Measurements from ENCODE around the gene DPP4.

DPP4 gene

GRCh38 chr2:161988589-161988988 is 85.4 kb downstream of the DPP4 start:
- no peaks in the 10 kb centered on the region for H3K4me1 ChIP-seq (ENCODE audit: insufficient read depth, insufficient read length)
- no peaks in the 10 kb centered on the region for H3K27me3 ChIP-seq (ENCODE audit: insufficient read depth, insufficient read length)
- no peak for TF ChIP-seq SUZ12 (IDR thresholded peaks at IDR 0.05; ENCODE audit: extremely low read depth, insufficient read depth, insufficient read length)
- TF ChIP-seq YY1 (IDR thresholded peaks at IDR 0.05; ENCODE audit: insufficient read depth, insufficient read length), result no peak
- no peak for TF ChIP-seq ZNF274 (IDR thresholded peaks at IDR 0.05; ENCODE audit: low read depth, low read length)
- DNase-seq (ENCODE audit: low read depth, low spot score), result no peak
- H3K4me3 ChIP-seq (ENCODE audit: insufficient read length, low read depth), result no peak overlapping the region
- no peaks in the 10 kb centered on the region for H3K9me3 ChIP-seq (ENCODE audit: insufficient read depth, low read length)
- no peak overlapping the region for H3K9ac ChIP-seq (ENCODE audit: insufficient read length, low read depth)
- no peaks in the 10 kb centered on the region for H3K36me3 ChIP-seq (ENCODE audit: insufficient read depth, insufficient read length, low read length)

DNA sequence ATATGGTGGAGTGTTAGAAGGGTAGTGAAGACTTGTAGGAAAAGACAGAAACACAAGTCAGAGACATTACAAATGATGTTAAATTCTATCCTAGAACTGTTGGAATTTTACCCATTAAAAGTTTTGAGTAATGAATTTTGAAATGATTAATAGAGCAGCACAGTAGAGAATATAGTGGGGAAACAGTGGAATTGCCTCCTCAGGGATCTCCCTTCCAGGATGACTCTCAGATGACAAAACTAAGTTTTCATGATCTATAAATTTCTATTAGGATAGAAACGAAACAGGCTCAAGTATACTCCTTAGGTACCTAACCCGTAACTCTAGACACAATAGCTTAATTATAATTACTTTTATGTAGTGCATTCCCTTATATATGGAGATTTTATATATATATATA is 86.7 kb downstream of the DPP4 start:
- DNase-seq (ENCODE audit: low read depth, low spot score), result no peak
- no peak for TF ChIP-seq YY1 (IDR thresholded peaks at IDR 0.05; ENCODE audit: insufficient read depth, insufficient read length)
- TF ChIP-seq SUZ12 (IDR thresholded peaks at IDR 0.05; ENCODE audit: extremely low read depth, insufficient read depth, insufficient read length), result no peak
- no peak for TF ChIP-seq ZNF274 (IDR thresholded peaks at IDR 0.05; ENCODE audit: low read depth, low read length)

GRCh38 chr2:161983866-161984265 is 90.1 kb downstream of the DPP4 start:
- H3K27me3 ChIP-seq (ENCODE audit: insufficient read depth, insufficient read length), result no peaks in the 10 kb centered on the region
- no peak overlapping the region for H3K4me3 ChIP-seq (ENCODE audit: insufficient read length, low read depth)
- H3K9ac ChIP-seq (ENCODE audit: insufficient read length, low read depth), result no peak overlapping the region
- no peaks in the 10 kb centered on the region for H3K9me3 ChIP-seq (ENCODE audit: insufficient read depth, low read length)
- no peaks in the 10 kb centered on the region for H3K4me1 ChIP-seq (ENCODE audit: insufficient read depth, insufficient read length)
- no peaks in the 10 kb centered on the region for H3K36me3 ChIP-seq (ENCODE audit: insufficient read depth, insufficient read length, low read length)
- DNase-seq (ENCODE audit: low read depth, low spot score), result no peak
- TF ChIP-seq ZNF274 (IDR thresholded peaks at IDR 0.05; ENCODE audit: low read depth, low read length) (no peak), SUZ12 (IDR thresholded peaks at IDR 0.05; ENCODE audit: extremely low read depth, insufficient read depth, insufficient read length) (no peak), YY1 (IDR thresholded peaks at IDR 0.05; ENCODE audit: insufficient read depth, insufficient read length) (no peak)

More for the DNA sequence above, 86.7 kb downstream of the DPP4 start:
- Histone ChIP-seq H3K4me3 (ENCODE audit: insufficient read length, low read depth) (no peak overlapping the region), H3K9ac (ENCODE audit: insufficient read length, low read depth) (no peak overlapping the region), H3K9me3 (ENCODE audit: insufficient read depth, low read length) (no peaks in the 10 kb centered on the region), H3K36me3 (ENCODE audit: insufficient read depth, insufficient read length, low read length) (no peaks in the 10 kb centered on the region), H3K4me1 (ENCODE audit: insufficient read depth, insufficient read length) (no peaks in the 10 kb centered on the region), H3K27me3 (ENCODE audit: insufficient read depth, insufficient read length) (no peaks in the 10 kb centered on the region)

GRCh38 chr2:161983331-161983651 is 90.7 kb downstream of the DPP4 start:
- DNase-seq (ENCODE audit: low read depth, low spot score), result no peak
- Histone ChIP-seq H3K27me3 (ENCODE audit: insufficient read depth, insufficient read length) (no peaks in the 10 kb centered on the region), H3K4me1 (ENCODE audit: insufficient read depth, insufficient read length) (no peaks in the 10 kb centered on the region), H3K36me3 (ENCODE audit: insufficient read depth, insufficient read length, low read length) (no peaks in the 10 kb centered on the region), H3K4me3 (ENCODE audit: insufficient read length, low read depth) (no peak overlapping the region), H3K9ac (ENCODE audit: insufficient read length, low read depth) (no peak overlapping the region), H3K9me3 (ENCODE audit: insufficient read depth, low read length) (no peaks in the 10 kb centered on the region)
- no peak for TF ChIP-seq ZNF274 (IDR thresholded peaks at IDR 0.05; ENCODE audit: low read depth, low read length)
- no peak for TF ChIP-seq YY1 (IDR thresholded peaks at IDR 0.05; ENCODE audit: insufficient read depth, insufficient read length)
- no peak for TF ChIP-seq SUZ12 (IDR thresholded peaks at IDR 0.05; ENCODE audit: extremely low read depth, insufficient read depth, insufficient read length)

GRCh38 chr2:161982548-161983330 is 91.3 kb downstream of the DPP4 start:
- H3K9ac ChIP-seq (ENCODE audit: insufficient read length, low read depth), result no peak overlapping the region
- TF ChIP-seq ZNF274 (IDR thresholded peaks at IDR 0.05; ENCODE audit: low read depth, low read length) (no peak), SUZ12 (IDR thresholded peaks at IDR 0.05; ENCODE audit: extremely low read depth, insufficient read depth, insufficient read length) (no peak), YY1 (IDR thresholded peaks at IDR 0.05; ENCODE audit: insufficient read depth, insufficient read length) (no peak)
- no peak overlapping the region for H3K4me3 ChIP-seq (ENCODE audit: insufficient read length, low read depth)
- no peaks in the 10 kb centered on the region for H3K36me3 ChIP-seq (ENCODE audit: insufficient read depth, insufficient read length, low read length)
- H3K9me3 ChIP-seq (ENCODE audit: insufficient read depth, low read length), result no peaks in the 10 kb centered on the region
- H3K4me1 ChIP-seq (ENCODE audit: insufficient read depth, insufficient read length), result no peaks in the 10 kb centered on the region
- DNase-seq (ENCODE audit: low read depth, low spot score), result no peak
- no peaks in the 10 kb centered on the region for H3K27me3 ChIP-seq (ENCODE audit: insufficient read depth, insufficient read length)

GRCh38 chr2:161981679-161982250 is 92.2 kb downstream of the DPP4 start:
- no peaks in the 10 kb centered on the region for H3K4me1 ChIP-seq (ENCODE audit: insufficient read depth, insufficient read length)
- no peak for DNase-seq (ENCODE audit: low read depth, low spot score)
- no peak overlapping the region for H3K4me3 ChIP-seq (ENCODE audit: insufficient read length, low read depth)
- H3K9ac ChIP-seq (ENCODE audit: insufficient read length, low read depth), result no peak overlapping the region
- H3K27me3 ChIP-seq (ENCODE audit: insufficient read depth, insufficient read length), result no peaks in the 10 kb centered on the region
- no peak for TF ChIP-seq YY1 (IDR thresholded peaks at IDR 0.05; ENCODE audit: insufficient read depth, insufficient read length)
- TF ChIP-seq ZNF274 (IDR thresholded peaks at IDR 0.05; ENCODE audit: low read depth, low read length), result no peak
- no peak for TF ChIP-seq SUZ12 (IDR thresholded peaks at IDR 0.05; ENCODE audit: extremely low read depth, insufficient read depth, insufficient read length)
- H3K9me3 ChIP-seq (ENCODE audit: insufficient read depth, low read length), result no peaks in the 10 kb centered on the region
- no peaks in the 10 kb centered on the region for H3K36me3 ChIP-seq (ENCODE audit: insufficient read depth, insufficient read length, low read length)

- TF ChIP-seq ZNF274 (IDR thresholded peaks at IDR 0.05; ENCODE audit: low read depth, low read length) (no peak), SUZ12 (IDR thresholded peaks at IDR 0.05; ENCODE audit: extremely low read depth, insufficient read depth, insufficient read length) (no peak), YY1 (IDR thresholded peaks at IDR 0.05; ENCODE audit: insufficient read depth, insufficient read length) (no peak)
- Histone ChIP-seq H3K9me3 (ENCODE audit: insufficient read depth, low read length) (no peaks in the 10 kb centered on the region), H3K36me3 (ENCODE audit: insufficient read depth, insufficient read length, low read length) (no peaks in the 10 kb centered on the region), H3K9ac (ENCODE audit: insufficient read length, low read depth) (no peak overlapping the region), H3K27me3 (ENCODE audit: insufficient read depth, insufficient read length) (no peaks in the 10 kb centered on the region), H3K4me3 (ENCODE audit: insufficient read length, low read depth) (no peak overlapping the region), H3K4me1 (ENCODE audit: insufficient read depth, insufficient read length) (no peaks in the 10 kb centered on the region)
- no peak for DNase-seq (ENCODE audit: low read depth, low spot score)
Observed at GRCh38 chr2:161980976-161981375, 93.0 kb downstream of the DPP4 start.
